CD4-positive, alpha-beta T cell treated with Interleukin-17A for 1 hour (primary cell): ENCODE results near the gene ACP2.
A peak's percentile ranks its signal among the peaks of the same experiment; 100 is the strongest.
"Not testable (repeated sequence)": the region's sequence is repeated elsewhere in the genome, so short reads cannot be mapped to it uniquely, and the experiment has no call there.

Source experiments
- DNase-seq: peaks from one replicate; pipeline ENCODE4 v3.0.0-alpha.2; 2020

Gene ACP2

GRCh38 chr11:47239852-47240251 lies 8.8 kb downstream of the ACP2 start:
- DNase-seq, result no peak

GRCh38 chr11:47236482-47236881 lies 12.1 kb downstream of the ACP2 start:
- no peak for DNase-seq

- DNase-seq, result no peak
Observed at GRCh38 chr11:47235163-47235562, 13.5 kb downstream of the ACP2 start.

GRCh38 chr11:47234669-47235100 lies 13.9 kb downstream of the ACP2 start:
- peak; percentile 83 for DNase-seq

- peak; percentile 36 for DNase-seq
Observed at GRCh38 chr11:47233989-47234668, 14.5 kb downstream of the ACP2 start.

- no peak for DNase-seq
Observed at GRCh38 chr11:47233051-47233450, 15.6 kb downstream of the ACP2 start.

- no peak for DNase-seq
Observed at GRCh38 chr11:47229161-47229560, 19.5 kb downstream of the ACP2 start.

- DNase-seq, result peak; percentile 22
Observed at GRCh38 chr11:47225552-47226400, 22.8 kb downstream of the ACP2 start.

GRCh38 chr11:47222696-47223095 lies 25.9 kb downstream of the ACP2 start:
- DNase-seq, result no peak

GRCh38 chr11:47220401-47220821 lies 28.2 kb downstream of the ACP2 start:
- DNase-seq, result no peak

- DNase-seq, result peak; percentile 45
Observed at GRCh38 chr11:47216121-47216798, 32.4 kb downstream of the ACP2 start.

- DNase-seq, result no peak
Observed at GRCh38 chr11:47215366-47215910, 33.2 kb downstream of the ACP2 start.

- peak; percentile 88 for DNase-seq
Observed at GRCh38 chr11:47213950-47214565, 34.6 kb downstream of the ACP2 start.

- DNase-seq, result no peak
Observed at GRCh38 chr11:47212938-47213337, 35.7 kb downstream of the ACP2 start.

GRCh38 chr11:47208628-47209027 lies 40.0 kb downstream of the ACP2 start:
- no peak for DNase-seq

GRCh38 chr11:47208008-47208552 lies 40.5 kb downstream of the ACP2 start:
- not testable (repeated sequence) for DNase-seq

- DNase-seq, result no peak
Observed at GRCh38 chr11:47207459-47207858, 41.2 kb downstream of the ACP2 start.

- not testable (repeated sequence) for DNase-seq
Observed at GRCh38 chr11:47206577-47206976, 42.0 kb downstream of the ACP2 start.

GRCh38 chr11:47204637-47204989 lies 44.0 kb downstream of the ACP2 start:
- DNase-seq, result no peak

- no peak for DNase-seq
Observed at GRCh38 chr11:47202576-47202975, 46.0 kb downstream of the ACP2 start.

- DNase-seq, result no peak
Observed at GRCh38 chr11:47201015-47201414, 47.6 kb downstream of the ACP2 start.

GRCh38 chr11:47198161-47198560 lies 50.5 kb downstream of the ACP2 start:
- not testable (repeated sequence) for DNase-seq

GRCh38 chr11:47192111-47192510 lies 56.5 kb downstream of the ACP2 start:
- DNase-seq, result no peak
